ENCODE results near the gene BMPR2. TPM values are rescaled to one million over a fixed set of nuclear protein-coding genes. Genes with fewer than 3 reads are reported as not detected.
"Not testable (repeated sequence)": the region's sequence is repeated elsewhere in the genome, so short reads cannot be mapped to it uniquely, and the experiment has no call there.

BMPR2 gene
- total and polyA plus RNA-seq, 2 of the 4 experiments (the other 2 are of a cell fraction) = 17.0 to 30.1 TPM

DNA sequence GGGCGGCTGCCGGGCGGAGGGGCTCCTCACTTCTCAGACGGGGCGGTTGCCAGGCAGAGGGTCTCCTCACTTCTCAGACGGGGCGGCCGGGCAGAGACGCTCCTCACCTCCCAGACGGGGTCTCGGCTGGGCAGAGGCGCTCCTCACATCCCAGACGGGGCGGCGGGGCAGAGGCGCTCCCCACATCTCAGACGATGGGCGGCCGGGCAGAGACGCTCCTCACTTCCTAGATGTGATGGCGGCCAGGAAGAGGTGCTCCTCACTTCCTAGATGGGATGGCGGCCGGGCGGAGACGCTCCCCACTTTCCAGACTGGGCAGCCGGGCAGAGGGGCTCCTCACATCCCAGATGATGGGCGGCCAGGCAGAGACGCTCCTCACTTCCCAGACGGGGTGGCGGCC, 159.2 kb downstream of the BMPR2 start:
- H3K14ac ChIP-seq (replicated peaks; ENCODE audit: low read depth, low read length); H2AK5ac ChIP-seq (ENCODE audit: low read depth, low read length); H3K9me3 ChIP-seq (ENCODE audit: control insufficient read depth, insufficient read depth, low read length); H3K23ac ChIP-seq (ENCODE audit: low read depth, low read length); H3K9ac ChIP-seq (ENCODE audit: low read depth, low read length); H4K20me1 ChIP-seq (ENCODE audit: insufficient read depth, low read length); H3K79me1 ChIP-seq (ENCODE audit: low read depth in 1 of 2, low read length in 2 of 2); H2BK120ac ChIP-seq (ENCODE audit: low read depth, low read length); BruUV-seq (replicated peaks); H2BK15ac ChIP-seq (ENCODE audit: low read depth, low read length); H4K8ac ChIP-seq (ENCODE audit: low read depth in 2 of 2, low read length in 2 of 2); H3K9me1 ChIP-seq (ENCODE audit: insufficient read depth, low read length); H4K5ac ChIP-seq (ENCODE audit: low read depth, low read length); H3K27me3 ChIP-seq (ENCODE audit: control insufficient read depth, insufficient read depth, low read length); DNase-seq; ATAC-seq (ENCODE audit: low read depth); H3K4me2 ChIP-seq (ENCODE audit: low read depth, low read length); in situ Hi-C loops (cut with MboI; ENCODE audit: low sequenced_read_pairs); H2AK9ac ChIP-seq (replicated peaks; ENCODE audit: low read depth, low read length, poor library complexity); H4K91ac ChIP-seq (ENCODE audit: insufficient read depth, low read depth, low read length); H3K18ac ChIP-seq (ENCODE audit: low read depth, low read length); H2BK5ac ChIP-seq (ENCODE audit: low read depth, low read length, poor library complexity, severe bottlenecking); H3K4me1 ChIP-seq (ENCODE audit: control insufficient read depth, insufficient read depth, low read length); H3K56ac ChIP-seq (ENCODE audit: extremely low read depth, insufficient read depth, low read length); POLR2A ChIA-PET (ENCODE audit: unreplicated experiment); H3K4ac ChIP-seq (ENCODE audit: low read depth, low read length); H2BK20ac ChIP-seq (ENCODE audit: low read depth, low read length); H3K27ac ChIP-seq (ENCODE audit: insufficient read depth, low read length); H3K4me3 ChIP-seq (ENCODE audit: insufficient read depth, low read depth, low read length); CTCF ChIA-PET; H2AFZ ChIP-seq (replicated peaks; ENCODE audit: low read length, poor library complexity); intact Hi-C loops (cut with micrococcal nuclease); dilution Hi-C loops (cut with HindIII; ENCODE audit: low sequenced_read_pairs, unreplicated experiment): not testable (repeated sequence)
- WGBS, 2 experiments (ENCODE audit: extremely low coverage in 2 of 2, insufficient read length in 1 of 2) = no CpG with 5 or more reads among the region's 30 CpGs
- peaks cover 10% of the 10 kb centered on the region for H3K36me3 ChIP-seq (ENCODE audit: control insufficient read depth, insufficient read depth, low read length)
